ENCODE data around the gene ADAMTSL3. TPM values are rescaled to one million over a fixed set of nuclear protein-coding genes. Genes with fewer than 3 reads are reported as not detected.

Gene ADAMTSL3
- total RNA-seq, 2 donors from 2014 or later, result not detected

GRCh38 chr15:83993591-83993990 lies 339.7 kb downstream of the ADAMTSL3 start:
- Mint-ChIP-seq H3K27ac (no peak overlapping the region), H3K27me3 (peaks cover 3% of the 10 kb centered on the region), H3K4me1 (no peaks in the 10 kb centered on the region), H3K9me3 (no peaks in the 10 kb centered on the region), H3K4me3 (no peak overlapping the region), H3K36me3 (ENCODE audit: low read depth) (no peaks in the 10 kb centered on the region)
- ATAC-seq (replicated peaks), result no peak

DNA sequence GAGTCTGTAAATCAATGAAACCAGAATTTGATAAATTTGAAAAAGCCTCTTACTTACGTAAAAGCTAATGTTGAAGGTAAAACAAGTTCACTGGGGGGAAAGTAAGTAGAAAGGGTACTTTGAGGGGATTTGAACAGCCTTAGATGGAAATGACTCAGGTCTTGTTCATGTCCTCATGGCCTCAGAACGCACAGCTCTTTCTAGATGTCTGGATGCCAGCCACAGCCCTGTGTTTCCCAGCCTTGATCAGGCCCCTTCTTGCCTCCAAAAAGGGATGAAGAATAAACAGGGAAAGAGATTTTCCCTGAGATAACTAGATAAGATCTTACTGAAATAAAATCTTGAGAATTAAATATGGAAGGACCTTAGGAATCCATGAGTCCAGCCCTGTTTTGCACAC lies 344.6 kb downstream of the ADAMTSL3 start:
- no peak overlapping the region for H3K4me3 Mint-ChIP-seq
- no peaks in the 10 kb centered on the region for H3K9me3 Mint-ChIP-seq
- no peak for ATAC-seq (replicated peaks)
- H3K27ac Mint-ChIP-seq, result no peak overlapping the region
- no peaks in the 10 kb centered on the region for H3K36me3 Mint-ChIP-seq (ENCODE audit: low read depth)
- H3K27me3 Mint-ChIP-seq, result peaks cover 3% of the 10 kb centered on the region
- H3K4me1 Mint-ChIP-seq, result no peaks in the 10 kb centered on the region

GRCh38 chr15:83999396-84000135 lies 345.6 kb downstream of the ADAMTSL3 start:
- Mint-ChIP-seq H3K27me3 (no peaks in the 10 kb centered on the region), H3K9me3 (no peaks in the 10 kb centered on the region), H3K36me3 (ENCODE audit: low read depth) (no peaks in the 10 kb centered on the region), H3K4me3 (no peak overlapping the region), H3K4me1 (no peaks in the 10 kb centered on the region), H3K27ac (no peak overlapping the region)
- no peak for ATAC-seq (replicated peaks)

DNA sequence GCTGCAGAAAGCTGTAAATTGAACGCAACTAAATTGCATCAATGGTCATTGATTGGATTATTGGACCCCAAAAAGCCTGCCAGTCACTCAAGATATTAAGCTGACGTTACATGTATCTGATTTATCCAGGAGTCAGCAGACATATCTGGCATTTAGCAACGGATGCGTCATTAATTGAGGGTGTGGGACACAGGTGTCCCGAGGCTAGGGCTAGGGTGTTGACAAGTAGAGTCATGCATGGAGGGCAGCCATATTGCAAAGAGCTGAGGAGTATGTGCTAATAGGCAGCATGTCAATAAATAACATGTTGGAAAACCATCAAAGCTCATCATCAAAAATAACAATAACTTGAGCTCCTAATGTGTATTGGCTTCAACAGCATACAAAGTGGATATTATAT lies 347.1 kb downstream of the ADAMTSL3 start:
- Mint-ChIP-seq H3K36me3 (ENCODE audit: low read depth) (no peaks in the 10 kb centered on the region), H3K27me3 (no peaks in the 10 kb centered on the region), H3K4me3 (no peak overlapping the region), H3K9me3 (no peaks in the 10 kb centered on the region), H3K4me1 (no peaks in the 10 kb centered on the region), H3K27ac (no peak overlapping the region)
- no peak for ATAC-seq (replicated peaks)

- Mint-ChIP-seq H3K27me3 (no peaks in the 10 kb centered on the region), H3K4me3 (no peak overlapping the region), H3K4me1 (no peaks in the 10 kb centered on the region), H3K27ac (no peak overlapping the region), H3K36me3 (ENCODE audit: low read depth) (no peaks in the 10 kb centered on the region), H3K9me3 (no peaks in the 10 kb centered on the region)
- ATAC-seq (replicated peaks), result no peak
Observed at GRCh38 chr15:84001655-84002054, 347.7 kb downstream of the ADAMTSL3 start.

GRCh38 chr15:84003791-84004503 lies 350.0 kb downstream of the ADAMTSL3 start:
- Mint-ChIP-seq H3K27ac (no peak overlapping the region), H3K4me3 (no peak overlapping the region), H3K4me1 (no peaks in the 10 kb centered on the region), H3K9me3 (no peaks in the 10 kb centered on the region), H3K27me3 (no peaks in the 10 kb centered on the region), H3K36me3 (ENCODE audit: low read depth) (no peaks in the 10 kb centered on the region)
- ATAC-seq (replicated peaks), result no peak

DNA sequence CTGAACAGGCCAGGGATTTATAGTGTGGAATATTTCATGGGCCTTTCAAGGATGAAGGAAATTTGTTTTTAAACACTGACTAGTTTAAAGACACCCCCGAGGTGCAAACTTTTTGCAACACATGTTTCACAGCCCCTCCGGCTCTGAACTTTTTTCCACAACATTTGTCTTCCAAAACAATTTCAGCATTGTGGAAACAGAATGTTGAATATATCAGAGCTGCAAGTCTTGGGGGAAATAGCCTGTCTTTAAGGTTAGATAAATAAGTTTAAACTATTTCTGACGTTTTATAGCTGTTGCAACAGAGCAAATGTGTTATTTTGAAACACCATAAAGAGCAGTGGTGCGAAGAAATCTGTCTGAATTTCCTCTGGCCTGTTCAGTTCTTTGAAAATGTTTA lies 352.5 kb downstream of the ADAMTSL3 start:
- no peaks in the 10 kb centered on the region for H3K36me3 Mint-ChIP-seq (ENCODE audit: low read depth)
- no peak overlapping the region for H3K4me3 Mint-ChIP-seq
- ATAC-seq (replicated peaks), result no peak
- no peak overlapping the region for H3K27ac Mint-ChIP-seq
- H3K4me1 Mint-ChIP-seq, result no peaks in the 10 kb centered on the region
- H3K9me3 Mint-ChIP-seq, result no peaks in the 10 kb centered on the region
- H3K27me3 Mint-ChIP-seq, result no peaks in the 10 kb centered on the region

DNA sequence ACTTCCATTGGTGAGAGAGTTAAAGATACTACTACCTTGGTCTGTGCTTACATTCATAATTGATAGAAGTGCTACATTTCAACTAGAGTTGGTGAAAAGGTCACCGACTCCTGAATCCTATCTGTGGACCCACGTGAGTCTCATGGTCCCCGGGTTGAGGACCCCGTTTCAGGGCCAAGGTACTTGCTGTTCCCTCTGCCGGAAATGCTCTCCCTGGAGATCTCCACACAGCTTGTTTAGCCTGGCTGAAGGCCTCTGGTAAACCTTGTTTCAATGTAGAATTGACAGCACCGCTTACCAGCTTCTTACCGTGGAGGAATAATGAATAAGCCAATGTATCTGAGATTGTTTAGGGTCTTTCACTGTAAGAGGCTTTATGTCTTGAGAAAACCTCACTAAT lies 355.7 kb downstream of the ADAMTSL3 start:
- Mint-ChIP-seq H3K9me3 (peaks cover 3% of the 10 kb centered on the region), H3K4me3 (no peak overlapping the region), H3K27me3 (peaks cover 6% of the 10 kb centered on the region), H3K27ac (no peak overlapping the region), H3K4me1 (no peaks in the 10 kb centered on the region), H3K36me3 (ENCODE audit: low read depth) (no peaks in the 10 kb centered on the region)
- no peak for ATAC-seq (replicated peaks)

DNA sequence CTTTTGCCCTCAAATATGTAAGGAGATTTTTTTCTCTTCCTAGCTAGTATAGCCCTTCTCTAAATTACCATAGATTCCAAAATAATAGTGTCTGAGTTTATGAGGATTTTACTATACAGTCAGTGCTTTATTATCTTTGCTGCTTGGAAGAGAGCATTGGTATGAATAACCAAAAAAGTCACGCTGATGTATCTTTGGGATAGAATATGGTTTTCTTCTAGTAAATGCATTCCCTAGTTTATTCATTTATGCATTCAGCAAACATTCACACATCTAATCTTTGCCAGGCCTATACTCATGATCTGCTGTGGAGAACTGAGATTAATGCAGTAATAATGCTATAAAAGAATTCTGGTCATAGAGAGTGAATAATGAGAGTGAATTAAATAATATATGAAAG lies 356.3 kb downstream of the ADAMTSL3 start:
- H3K27ac Mint-ChIP-seq, result no peak overlapping the region
- ATAC-seq (replicated peaks), result no peak
- H3K4me1 Mint-ChIP-seq, result no peaks in the 10 kb centered on the region
- no peak overlapping the region for H3K4me3 Mint-ChIP-seq
- peaks cover 3% of the 10 kb centered on the region for H3K9me3 Mint-ChIP-seq
- no peaks in the 10 kb centered on the region for H3K36me3 Mint-ChIP-seq (ENCODE audit: low read depth)
- peaks cover 6% of the 10 kb centered on the region for H3K27me3 Mint-ChIP-seq

DNA sequence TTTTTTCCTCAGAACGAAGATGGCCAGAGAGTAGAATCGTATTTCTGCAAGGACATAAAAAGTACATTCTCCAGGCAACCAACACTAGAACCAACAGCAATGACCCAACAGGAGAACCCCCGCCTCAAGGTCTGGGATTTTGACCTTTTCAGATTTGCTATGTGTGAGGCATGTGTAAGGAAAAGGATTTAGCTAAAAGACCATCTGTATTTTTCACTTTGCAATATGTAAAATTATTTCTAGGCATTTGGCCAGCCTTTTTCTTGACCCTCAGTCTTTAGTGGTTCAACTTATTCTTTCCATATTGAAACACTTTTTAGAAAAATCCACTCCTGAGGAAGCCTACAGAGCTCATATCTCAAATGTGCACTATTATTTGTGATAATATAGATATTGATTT lies 362.4 kb downstream of the ADAMTSL3 start:
- Mint-ChIP-seq H3K9me3 (peaks cover 3% of the 10 kb centered on the region), H3K27ac (no peak overlapping the region), H3K36me3 (ENCODE audit: low read depth) (no peaks in the 10 kb centered on the region), H3K27me3 (peaks cover 10% of the 10 kb centered on the region), H3K4me1 (no peaks in the 10 kb centered on the region), H3K4me3 (no peak overlapping the region)
- ATAC-seq (replicated peaks), result no peak

DNA sequence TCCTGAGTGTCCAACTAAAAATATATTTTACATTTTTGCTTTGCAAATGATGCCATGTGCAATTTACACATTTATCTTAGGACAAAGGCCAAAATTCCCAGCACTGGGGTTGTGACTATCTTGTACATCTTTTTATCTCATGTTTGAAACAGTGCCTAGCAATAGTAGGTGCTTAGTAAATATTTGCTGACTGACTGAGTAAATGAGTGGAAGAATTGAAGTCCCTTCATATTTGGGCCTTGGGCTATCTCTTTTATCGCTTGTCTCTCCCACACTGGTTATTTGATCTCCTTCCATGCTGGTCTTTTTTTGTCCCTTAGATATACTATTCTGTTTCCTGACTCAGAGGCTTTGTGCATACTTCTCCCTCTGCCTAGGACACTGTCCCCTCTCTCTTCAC lies 368.6 kb downstream of the ADAMTSL3 start:
- Mint-ChIP-seq H3K4me1 (no peaks in the 10 kb centered on the region), H3K9me3 (no peaks in the 10 kb centered on the region), H3K4me3 (no peak overlapping the region), H3K27ac (no peak overlapping the region), H3K27me3 (peaks cover 18% of the 10 kb centered on the region), H3K36me3 (ENCODE audit: low read depth) (no peaks in the 10 kb centered on the region)
- no peak for ATAC-seq (replicated peaks)

GRCh38 chr15:84023636-84024035 lies 369.7 kb downstream of the ADAMTSL3 start:
- Mint-ChIP-seq H3K36me3 (ENCODE audit: low read depth) (no peaks in the 10 kb centered on the region), H3K27ac (no peak overlapping the region), H3K4me3 (no peak overlapping the region), H3K27me3 (peaks cover 21% of the 10 kb centered on the region), H3K9me3 (peaks cover 5% of the 10 kb centered on the region), H3K4me1 (no peaks in the 10 kb centered on the region)
- no peak for ATAC-seq (replicated peaks)

GRCh38 chr15:84033793-84034553 lies 380.1 kb downstream of the ADAMTSL3 start:
- no peak overlapping the region for H3K4me3 Mint-ChIP-seq
- H3K9me3 Mint-ChIP-seq, result peaks cover under 1% of the 10 kb centered on the region
- H3K27me3 Mint-ChIP-seq, result peaks cover 5% of the 10 kb centered on the region
- H3K4me1 Mint-ChIP-seq, result no peaks in the 10 kb centered on the region
- H3K36me3 Mint-ChIP-seq (ENCODE audit: low read depth), result no peaks in the 10 kb centered on the region
- no peak for ATAC-seq (replicated peaks)
- no peak overlapping the region for H3K27ac Mint-ChIP-seq

GRCh38 chr15:84034578-84035398 lies 380.9 kb downstream of the ADAMTSL3 start:
- ATAC-seq (replicated peaks), result no peak
- Mint-ChIP-seq H3K36me3 (ENCODE audit: low read depth) (no peaks in the 10 kb centered on the region), H3K4me1 (no peaks in the 10 kb centered on the region), H3K27me3 (peaks cover 6% of the 10 kb centered on the region), H3K27ac (no peak overlapping the region), H3K4me3 (no peak overlapping the region), H3K9me3 (no peaks in the 10 kb centered on the region)

All from activated T-helper 17 cell treated with anti-CD3 and anti-CD28 coated beads, Interleukin-2, amount 50 U/mL, for 72 hours (primary cell).